Measurements from ENCODE around the gene PNPLA7.
"Not testable (repeated sequence)": the region's sequence is repeated elsewhere in the genome, so short reads cannot be mapped to it uniquely, and the experiment has no call there.

DNA sequence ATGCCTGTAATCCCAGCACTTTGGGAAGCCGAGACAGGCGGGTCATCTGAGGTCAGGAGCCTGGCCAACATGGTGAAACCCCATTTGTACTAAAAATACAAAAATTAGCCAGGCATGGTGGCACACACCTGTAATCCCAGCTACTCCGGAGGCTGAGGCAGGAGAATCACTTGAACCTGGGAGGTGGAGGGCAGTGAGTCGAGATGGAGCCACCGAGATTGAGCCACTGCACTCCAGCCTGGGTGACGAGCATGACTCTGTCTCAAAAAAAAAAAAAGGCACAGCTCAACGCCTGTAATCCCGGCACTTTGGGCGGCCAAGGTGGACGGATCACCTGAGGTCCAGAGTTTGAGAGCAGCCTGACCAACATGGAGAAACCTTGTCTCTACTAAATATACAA lies 3.5 kb upstream of the PNPLA7 start:
- TF ChIP-seq, protein P1, sequence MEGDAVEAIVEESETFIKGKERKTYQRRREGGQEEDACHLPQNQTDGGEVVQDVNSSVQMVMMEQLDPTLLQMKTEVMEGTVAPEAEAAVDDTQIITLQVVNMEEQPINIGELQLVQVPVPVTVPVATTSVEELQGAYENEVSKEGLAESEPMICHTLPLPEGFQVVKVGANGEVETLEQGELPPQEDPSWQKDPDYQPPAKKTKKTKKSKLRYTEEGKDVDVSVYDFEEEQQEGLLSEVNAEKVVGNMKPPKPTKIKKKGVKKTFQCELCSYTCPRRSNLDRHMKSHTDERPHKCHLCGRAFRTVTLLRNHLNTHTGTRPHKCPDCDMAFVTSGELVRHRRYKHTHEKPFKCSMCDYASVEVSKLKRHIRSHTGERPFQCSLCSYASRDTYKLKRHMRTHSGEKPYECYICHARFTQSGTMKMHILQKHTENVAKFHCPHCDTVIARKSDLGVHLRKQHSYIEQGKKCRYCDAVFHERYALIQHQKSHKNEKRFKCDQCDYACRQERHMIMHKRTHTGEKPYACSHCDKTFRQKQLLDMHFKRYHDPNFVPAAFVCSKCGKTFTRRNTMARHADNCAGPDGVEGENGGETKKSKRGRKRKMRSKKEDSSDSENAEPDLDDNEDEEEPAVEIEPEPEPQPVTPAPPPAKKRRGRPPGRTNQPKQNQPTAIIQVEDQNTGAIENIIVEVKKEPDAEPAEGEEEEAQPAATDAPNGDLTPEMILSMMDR (IDR thresholded peaks at IDR 0.05), result not testable (repeated sequence)
- TF ChIP-seq POLR2A (IDR thresholded peaks at IDR 0.05), result not testable (repeated sequence)

Data from lower leg skin (tissue), 3 donors.